ENCODE data around the gene LUC7L2.
"Not testable (repeated sequence)": the region's sequence is repeated elsewhere in the genome, so short reads cannot be mapped to it uniquely, and the experiment has no call there.

Gene LUC7L2

DNA sequence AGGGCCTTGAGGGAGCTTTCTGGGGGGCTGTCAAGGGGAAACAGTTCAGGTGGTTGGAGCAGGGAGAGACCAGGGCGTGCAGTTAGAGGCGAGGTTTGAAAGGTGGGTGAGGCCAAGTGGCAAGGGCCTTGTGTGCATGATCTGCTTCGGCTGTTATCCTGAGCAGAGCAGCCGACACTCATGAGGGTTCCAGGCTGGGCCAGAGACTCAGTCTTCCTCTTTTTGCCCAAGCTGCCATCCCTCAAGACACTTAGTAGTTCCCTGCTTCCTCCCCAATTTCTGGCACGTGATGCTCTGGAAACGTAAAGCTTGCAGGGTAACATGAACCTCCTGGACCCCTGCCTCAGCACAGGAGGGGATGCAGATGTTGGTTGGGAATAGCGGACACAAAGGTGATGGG, 79.7 kb downstream of the LUC7L2 start:
- no peak for DNase-seq (ENCODE audit: low read depth in 2 of 3, low spot score in 1 of 3)

DNA sequence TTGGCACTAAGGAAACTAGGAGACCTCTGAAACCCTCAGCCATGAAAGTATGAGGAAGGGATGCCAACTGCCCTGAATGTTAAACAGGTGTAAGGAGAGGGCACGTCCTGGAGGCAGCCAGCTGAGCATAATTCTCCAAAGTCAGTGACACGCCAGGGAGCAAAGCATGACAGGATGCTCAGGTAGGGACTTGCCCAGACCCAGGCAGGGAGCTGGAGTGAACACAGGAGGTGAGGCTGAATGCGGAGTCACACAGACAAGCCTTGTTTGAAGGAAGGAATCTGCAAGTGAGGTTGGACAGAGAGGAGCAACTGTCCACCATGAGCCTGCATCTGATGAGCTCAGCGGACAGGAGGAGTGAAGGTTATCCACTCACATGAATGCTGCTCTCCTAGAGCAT, 82.3 kb downstream of the LUC7L2 start:
- no peak for DNase-seq (ENCODE audit: low read depth in 2 of 3, low spot score in 1 of 3)

DNA sequence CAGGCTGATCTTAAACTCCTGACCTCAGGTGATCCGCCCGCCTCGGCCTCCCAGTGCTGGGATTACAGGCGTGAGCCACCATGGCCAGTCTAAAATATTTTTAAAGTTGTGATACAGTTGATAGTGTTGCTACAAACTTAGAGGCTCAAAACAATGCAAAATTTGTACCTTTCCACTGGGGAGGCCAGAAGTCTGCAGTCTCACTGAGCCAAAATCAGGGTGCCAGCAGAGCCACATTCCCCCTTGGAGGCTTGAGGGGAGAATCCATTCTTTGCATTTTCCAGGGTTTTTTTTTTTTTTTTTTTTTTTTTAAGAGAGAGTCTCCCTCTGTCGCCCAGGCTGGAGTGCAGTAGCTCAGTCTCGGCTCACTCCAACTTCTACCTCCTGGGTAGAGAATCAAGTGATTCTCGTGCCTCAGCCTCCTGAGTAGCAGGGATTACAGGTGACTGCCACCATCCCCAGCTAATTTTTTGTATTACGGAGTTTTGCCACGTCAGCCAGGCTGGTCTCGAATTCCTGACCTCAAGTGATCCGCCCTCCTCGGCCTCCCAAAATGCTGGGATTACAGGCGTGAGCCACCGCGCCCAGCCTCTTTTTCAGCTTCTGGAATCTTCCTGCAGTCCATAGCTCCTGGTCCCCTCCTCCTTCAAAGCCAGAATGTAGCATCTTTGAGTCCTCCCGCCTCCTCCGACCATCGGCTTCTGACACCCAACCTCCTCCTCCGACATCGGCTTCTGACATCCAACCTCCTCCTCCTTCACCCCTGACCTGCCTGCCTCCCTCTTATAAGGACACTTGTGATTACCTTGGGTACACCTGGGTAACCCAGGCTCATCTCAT, 86.6 kb downstream of the LUC7L2 start:
- DNase-seq (ENCODE audit: low read depth in 2 of 3, low spot score in 1 of 3): no peak

DNA sequence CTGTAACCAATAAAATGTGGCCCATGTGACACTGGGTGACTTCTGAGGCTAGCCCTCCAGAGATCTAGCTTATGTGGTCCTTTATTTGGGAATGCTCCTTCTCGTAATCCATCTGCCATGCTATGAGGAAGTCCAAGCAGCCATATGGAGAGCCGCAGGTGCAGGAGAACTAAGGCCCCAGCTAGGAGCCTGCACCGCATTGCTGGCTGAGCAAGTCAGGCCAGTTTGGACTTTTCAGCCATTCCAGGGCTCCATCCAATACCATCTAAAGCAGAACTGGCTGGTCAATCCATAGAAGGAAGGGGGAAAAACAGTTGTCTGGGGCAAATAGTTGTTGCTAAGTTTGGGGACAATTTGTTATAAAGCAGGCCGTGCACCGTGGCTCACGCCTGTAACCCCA, 91.2 kb downstream of the LUC7L2 start:
- no peak for DNase-seq (ENCODE audit: low read depth in 2 of 3, low spot score in 1 of 3)

DNA sequence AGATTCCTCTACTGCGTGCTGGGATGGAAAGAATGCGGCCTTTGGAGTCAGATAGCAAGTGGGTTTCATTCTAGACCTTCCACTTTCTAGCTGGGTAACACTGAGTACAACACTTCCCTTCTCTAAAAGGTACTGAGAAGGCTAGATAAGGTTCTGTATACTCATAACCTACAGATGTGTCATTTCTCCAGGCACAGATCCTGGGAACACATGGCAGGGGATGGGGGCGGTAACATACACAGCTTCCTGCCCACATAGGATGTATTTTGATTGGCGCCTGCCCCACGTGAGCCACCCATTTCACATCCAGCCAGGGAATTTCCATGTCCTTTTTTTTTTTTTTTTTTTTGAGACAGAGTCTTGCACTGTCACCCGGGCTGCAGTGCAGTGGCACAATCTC, 91.9 kb downstream of the LUC7L2 start:
- DNase-seq (ENCODE audit: low read depth in 2 of 3, low spot score in 1 of 3): no peak

DNA sequence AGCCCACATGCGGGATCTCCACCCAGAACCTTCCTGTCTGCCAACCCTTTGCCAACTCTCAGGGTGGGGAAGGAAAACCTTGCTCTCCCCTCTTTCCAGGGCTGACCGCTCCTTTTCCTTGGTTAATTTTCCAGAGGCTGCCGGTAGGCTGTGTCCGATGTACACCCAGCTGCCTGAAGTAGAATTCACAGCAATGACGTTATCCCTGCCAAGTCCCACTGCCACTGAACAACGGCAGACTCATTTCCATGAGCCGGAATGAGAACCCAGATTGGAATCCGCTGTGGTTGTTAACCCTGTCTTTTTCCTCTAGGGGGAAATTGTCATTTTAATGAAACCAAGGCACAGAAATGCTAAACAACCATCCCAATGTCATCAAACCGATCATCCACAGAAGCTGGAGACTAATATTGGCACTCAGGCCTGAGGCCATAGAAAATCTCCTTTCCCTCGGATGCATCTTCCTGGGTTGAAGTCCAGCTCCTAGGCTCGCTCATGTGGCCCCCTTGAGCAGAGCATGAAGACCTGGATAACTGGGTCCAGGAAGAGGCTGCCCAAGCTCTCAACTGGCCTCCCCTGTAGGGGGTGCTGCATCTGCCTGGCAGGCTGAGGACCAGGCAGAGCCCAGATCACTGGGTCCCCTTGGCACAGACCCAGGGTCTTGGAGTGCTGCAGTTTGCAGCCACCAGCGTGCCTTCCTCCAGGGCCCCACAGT, 93.4 kb downstream of the LUC7L2 start:
- DNase-seq (ENCODE audit: low read depth in 2 of 3, low spot score in 1 of 3): no peak

DNA sequence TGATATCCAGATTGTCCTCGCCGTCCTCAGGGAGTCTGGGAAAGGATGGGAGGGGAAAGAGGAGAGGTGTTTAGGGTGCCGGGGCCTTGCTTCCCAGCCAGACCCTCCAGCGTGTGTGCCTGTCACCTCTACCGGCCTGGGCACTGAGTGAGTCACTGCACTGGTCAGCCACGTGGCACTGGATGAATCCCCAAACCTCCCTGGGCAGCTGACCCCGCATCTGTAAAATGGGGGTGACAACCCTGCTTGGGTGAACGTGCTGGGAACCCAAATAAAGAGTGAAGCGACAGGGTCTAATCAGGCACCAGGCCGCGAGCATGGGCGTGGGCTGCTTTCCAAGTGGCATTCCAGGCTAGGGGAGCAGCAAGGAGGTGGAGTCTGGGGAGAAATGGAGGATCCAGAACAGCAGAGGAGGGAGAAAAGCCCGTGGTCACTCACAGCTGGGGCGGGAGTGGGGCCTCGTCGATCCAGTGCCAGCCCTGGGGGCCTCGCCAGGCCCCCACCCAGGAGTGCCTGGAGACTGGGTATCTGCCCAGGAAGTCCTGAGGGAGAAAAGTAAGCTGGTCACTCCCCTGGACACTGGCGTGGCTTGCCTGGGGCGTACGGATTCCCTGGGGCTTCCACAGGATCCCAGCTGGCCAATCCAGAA, 94.1 kb downstream of the LUC7L2 start:
- DNase-seq (ENCODE audit: low read depth in 2 of 3, low spot score in 1 of 3): no peak

DNA sequence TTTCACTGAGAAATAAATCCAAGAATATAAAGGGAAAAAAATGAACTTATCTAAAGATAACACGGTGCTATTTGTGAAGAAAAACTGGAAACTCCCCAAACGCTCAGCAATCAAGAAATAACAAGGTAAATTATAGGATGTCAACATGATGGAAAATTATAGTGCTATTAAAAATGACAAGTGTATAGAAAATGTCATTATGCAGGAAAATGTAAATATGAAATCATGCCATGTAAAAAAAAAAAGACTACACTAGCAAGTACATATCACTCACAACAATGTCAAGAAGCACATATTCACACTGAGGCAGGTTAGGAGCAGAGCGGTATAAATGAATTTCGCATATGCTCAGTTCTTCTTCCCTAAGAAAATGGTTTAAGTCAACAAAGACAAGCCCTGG, 96.1 kb downstream of the LUC7L2 start:
- no peak for DNase-seq (ENCODE audit: low read depth in 2 of 3, low spot score in 1 of 3)

DNA sequence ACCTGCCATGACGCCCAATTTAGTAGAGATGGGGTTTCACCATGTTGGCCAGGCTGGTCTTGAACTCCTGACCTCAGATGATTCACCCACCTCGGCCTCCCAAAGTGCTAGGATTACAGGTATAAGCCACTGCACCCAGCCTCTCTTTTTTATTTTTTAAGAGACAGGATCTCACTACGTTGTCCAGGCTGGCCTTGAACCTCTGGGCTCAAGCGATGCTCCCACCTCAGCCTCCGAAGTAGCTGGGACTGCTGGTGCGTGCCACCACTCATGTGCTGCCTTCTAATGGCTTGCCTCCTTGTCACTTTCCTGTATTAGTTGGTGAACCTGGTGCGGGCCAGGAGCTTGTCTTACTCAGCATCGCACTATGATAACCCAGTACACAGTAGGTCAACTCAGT, 96.8 kb downstream of the LUC7L2 start:
- DNase-seq (ENCODE audit: low read depth in 2 of 3, low spot score in 1 of 3): no peak

DNA sequence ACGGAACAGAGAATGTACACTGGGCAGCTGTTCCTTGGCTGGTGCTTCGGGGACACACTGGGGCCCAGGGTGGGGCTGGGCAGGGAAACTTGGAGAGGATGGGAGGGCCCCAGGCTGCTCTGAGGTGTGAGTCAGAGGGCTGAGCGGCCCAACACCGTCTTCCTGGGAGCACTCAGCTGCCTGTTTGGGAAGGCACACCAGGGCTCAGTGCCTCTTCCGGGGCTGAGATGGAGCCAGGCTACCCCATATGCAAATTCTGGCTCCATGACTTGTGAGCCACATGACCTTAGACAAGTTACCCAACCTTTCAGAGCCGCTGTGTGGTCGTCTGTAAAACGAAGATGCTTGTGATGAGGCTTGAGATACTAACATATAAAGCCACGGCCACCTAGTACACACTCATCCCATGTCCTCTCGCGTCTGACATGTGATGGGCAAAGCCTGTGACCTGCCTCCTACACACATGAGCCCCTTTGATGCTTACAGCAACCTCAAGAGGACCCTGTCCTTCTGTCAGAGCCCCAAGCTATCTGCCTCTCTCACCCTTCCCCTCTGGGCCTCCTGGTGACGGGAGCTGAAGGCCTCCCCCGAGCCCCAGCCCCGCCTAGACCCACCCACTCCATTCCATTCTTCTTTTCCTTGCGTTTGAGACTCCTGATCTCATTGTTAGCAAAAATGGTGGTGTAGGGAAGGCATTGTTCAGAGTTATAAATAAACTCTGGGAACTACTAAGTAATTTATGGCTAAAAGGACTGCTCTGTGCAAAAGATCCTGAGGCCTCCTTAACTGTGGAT, 97.7 kb downstream of the LUC7L2 start:
- no peak for DNase-seq (ENCODE audit: low read depth in 2 of 3, low spot score in 1 of 3)

DNA sequence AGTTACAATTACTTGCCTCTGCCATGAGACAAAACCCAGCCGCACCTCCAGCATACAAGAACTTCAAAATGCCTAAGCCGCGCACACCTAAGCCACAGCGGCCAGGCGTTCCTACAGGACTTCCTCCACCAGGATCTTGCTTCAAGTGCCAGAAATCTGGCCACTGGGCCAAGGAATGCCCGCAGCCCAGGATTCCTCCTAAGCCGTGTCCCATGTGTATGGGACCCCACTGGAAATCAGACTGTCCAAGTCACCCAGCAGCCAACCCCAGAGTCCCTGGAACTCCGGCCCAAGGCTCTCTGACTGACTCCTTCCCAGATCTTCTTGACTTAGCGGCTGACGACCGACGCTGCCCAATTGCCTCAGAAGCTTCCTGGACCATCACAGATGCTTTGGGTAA, 103.7 kb downstream of the LUC7L2 start:
- DNase-seq (ENCODE audit: low read depth in 2 of 3, low spot score in 1 of 3): not testable (repeated sequence)

DNA sequence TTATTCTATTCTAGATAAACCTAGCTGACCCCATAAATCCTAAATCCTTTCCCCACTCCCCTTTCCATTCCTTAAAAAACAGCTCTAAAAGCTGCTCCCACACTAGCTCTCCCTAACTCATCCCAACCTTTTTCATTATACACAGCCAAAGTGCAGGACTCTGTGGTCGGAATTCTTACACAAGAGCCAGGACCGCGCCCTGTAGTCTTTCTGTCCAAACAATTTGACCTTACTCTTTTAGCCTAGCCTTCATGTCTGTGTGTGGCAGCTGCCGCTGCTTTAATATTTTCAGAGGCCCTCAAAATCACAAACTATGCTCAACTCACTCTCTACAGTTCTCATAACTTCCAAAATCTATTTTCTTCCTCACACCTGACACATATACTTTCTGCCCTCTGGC, 104.8 kb downstream of the LUC7L2 start:
- DNase-seq (ENCODE audit: low read depth in 2 of 3, low spot score in 1 of 3): not testable (repeated sequence)

DNA sequence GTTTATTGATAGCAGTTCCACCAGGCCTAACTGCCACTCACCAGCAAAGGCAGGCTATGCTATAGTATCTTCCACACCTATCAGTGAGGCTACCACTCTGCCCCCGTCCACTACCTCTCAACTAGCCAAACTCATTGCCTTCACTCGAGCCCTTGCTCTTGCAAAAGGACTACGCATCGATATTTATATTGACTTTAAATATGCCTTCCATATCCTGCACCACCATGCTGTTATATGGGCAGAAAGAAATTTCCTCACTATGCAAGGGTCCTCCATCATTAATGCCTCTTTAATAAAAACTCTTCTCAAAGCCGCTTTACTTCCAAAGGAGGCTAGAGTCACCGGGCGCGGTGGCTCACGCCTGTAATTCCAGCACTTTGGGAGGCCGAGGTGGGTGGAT, 105.4 kb downstream of the LUC7L2 start:
- DNase-seq (ENCODE audit: low read depth in 2 of 3, low spot score in 1 of 3): not testable (repeated sequence)

DNA sequence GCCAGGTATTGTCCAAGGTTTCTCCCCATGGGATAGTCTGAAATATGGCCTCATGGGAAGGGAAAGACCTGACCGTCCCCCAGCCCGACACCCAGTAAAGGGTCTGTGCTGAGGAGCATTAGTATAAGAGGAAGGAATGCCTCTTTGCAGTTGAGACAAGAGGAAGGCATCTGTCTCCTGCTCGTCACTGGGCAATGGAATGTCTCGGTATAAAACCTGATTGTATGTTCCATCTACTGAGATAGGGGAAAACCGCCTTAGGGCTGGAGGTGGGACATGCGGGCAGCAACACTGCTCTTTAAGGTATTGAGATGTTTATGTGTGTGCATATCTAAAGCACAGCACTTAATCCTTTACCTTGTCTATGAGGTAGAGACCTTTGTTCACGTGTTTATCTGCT, 108.0 kb downstream of the LUC7L2 start:
- not testable (repeated sequence) for DNase-seq (ENCODE audit: low read depth in 2 of 3, low spot score in 1 of 3)

DNA sequence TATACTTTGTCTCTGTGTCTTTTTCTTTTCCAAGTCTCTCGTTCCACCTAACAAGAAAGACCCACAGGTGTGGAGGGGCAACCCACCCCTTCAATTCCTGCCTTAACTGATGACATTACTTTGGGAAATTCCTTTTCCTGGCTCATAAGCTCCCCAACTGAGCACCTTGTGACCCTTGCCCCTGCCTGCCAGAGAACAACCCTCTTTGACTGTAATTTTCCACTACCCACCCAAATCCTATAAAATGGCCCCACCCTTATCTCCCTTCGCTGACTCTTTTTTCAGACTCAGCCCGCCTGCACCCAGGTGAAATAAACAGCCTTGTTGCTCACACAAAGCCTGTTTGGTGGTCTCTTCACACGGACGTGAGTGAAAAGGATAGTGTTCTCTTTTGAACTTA, 108.6 kb downstream of the LUC7L2 start:
- DNase-seq (ENCODE audit: low read depth in 2 of 3, low spot score in 1 of 3): not testable (repeated sequence)

DNA sequence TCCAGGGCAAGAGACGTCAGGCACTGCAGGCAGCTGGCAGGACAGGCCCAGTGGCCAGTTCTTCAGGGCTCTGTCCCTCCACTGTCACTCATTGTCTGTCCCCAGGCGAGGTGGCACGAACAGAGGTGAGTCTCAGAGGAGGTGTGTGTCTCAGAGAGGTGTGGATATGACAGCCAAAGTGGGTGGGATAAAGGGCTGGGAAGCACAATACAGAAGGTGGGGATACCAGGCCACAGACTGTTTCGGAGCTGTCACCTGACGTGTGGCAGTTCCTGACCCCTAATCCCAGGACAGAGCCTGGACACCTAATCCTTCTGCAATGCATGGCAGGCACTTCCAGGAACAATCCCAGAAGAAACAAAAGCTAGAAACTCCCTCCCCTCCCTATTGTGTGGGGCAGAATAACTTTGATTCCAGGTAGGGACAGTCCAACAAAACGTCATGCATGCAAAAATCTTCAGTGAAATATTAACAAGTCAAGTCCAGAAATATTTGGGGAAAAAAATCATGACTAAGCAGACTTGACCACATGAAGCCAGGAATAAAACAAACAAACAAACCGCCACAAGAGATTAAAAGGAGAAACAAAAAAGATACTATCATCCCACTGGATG, 112.2 kb downstream of the LUC7L2 start:
- DNase-seq (ENCODE audit: low read depth in 2 of 3, low spot score in 1 of 3): no peak
